ENCODE results near the gene SCYGR3.

SCYGR3 gene, protein sequence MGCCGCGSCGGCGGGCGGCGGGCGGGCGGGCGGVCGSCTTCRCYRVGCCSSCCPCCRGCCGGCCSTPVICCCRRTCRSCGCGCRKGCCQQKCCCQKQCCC

DNA sequence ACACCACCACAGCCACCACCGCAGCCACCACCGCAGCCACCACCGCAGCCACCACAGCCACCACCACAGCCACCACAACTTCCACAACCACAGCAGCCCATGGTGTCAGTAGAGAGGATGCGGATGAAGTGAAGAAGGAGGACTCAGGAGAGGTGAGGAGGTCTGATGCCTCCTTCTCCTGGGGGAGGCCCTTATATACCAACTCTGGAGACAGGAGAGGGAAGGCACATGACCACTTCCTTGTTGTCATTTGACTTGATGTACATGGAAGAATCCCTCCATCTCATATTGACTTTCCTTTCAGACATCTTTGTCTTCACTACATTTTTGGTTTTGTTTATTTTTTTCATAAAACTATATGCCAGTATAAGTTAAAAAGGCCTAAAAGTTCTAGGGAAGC is at the start of gene SCYGR3:
Gene SCYGR3, minus strand, starts transcription at position 101 of the 400 bp plus-strand sequence. Its CDS starts 0 bp downstream, at position 101.
- ChIA-PET POLR2A (no interaction called here), CTCF (no interaction called here)
- DNase-seq (ENCODE audit: extremely low spot score): no peak
- TF ChIP-seq HDGF (IDR thresholded peaks at IDR 0.05; ENCODE audit: borderline replicate concordance): no peak
- TF ChIP-seq CTBP1 (IDR thresholded peaks at IDR 0.05; ENCODE audit: borderline replicate concordance): no peak
- TF ChIP-seq FOXA1 (IDR thresholded peaks at IDR 0.05): no peak
- TF ChIP-seq ELF4 (IDR thresholded peaks at IDR 0.05): no peak
- TF ChIP-seq SUZ12 (IDR thresholded peaks at IDR 0.05): no peak
- TF ChIP-seq FOXK2 (IDR thresholded peaks at IDR 0.05): no peak
- TF ChIP-seq LEF1 (IDR thresholded peaks at IDR 0.05; ENCODE audit: borderline replicate concordance): no peak
- no peak for TF ChIP-seq ZNF384 (IDR thresholded peaks at IDR 0.05)
- TF ChIP-seq SP1 (IDR thresholded peaks at IDR 0.05): no peak
- no peak for TF ChIP-seq TARDBP (IDR thresholded peaks at IDR 0.05)
- no peak for TF ChIP-seq L3MBTL2 (conservative IDR thresholded peaks at IDR 0.05)

DNA sequence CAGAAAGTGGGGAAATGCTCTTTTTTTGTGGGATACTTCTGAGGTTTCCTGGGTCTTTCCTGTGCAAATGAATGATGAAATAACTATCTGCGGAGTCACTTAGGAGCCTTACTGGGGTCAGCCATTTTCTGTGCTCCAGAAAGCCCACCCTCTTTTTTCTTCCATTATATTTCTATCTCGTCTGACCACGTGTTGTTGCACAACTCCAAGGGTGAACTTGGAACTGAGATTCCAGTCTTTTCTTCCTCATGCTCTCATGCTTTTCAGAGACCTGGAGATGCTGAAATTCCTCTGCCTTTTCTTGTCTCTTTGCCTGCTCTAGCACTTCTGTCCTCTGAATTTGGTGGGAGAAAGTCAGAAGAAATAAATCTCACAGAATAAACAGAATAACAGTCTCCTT is 47.2 kb upstream of the SCYGR3 start:
- no peak for DNase-seq (ENCODE audit: extremely low spot score)
- POLR2A ChIA-PET: no interaction called here
- no peak for TF ChIP-seq LEF1 (IDR thresholded peaks at IDR 0.05; ENCODE audit: borderline replicate concordance)
- no peak for TF ChIP-seq L3MBTL2 (conservative IDR thresholded peaks at IDR 0.05)
- TF ChIP-seq TARDBP (IDR thresholded peaks at IDR 0.05): no peak
- no peak for TF ChIP-seq SUZ12 (IDR thresholded peaks at IDR 0.05)
- TF ChIP-seq ARNT (IDR thresholded peaks at IDR 0.05): no peak
- TF ChIP-seq FOXM1 (IDR thresholded peaks at IDR 0.05; ENCODE audit: borderline replicate concordance): no peak
- TF ChIP-seq ZNF384 (IDR thresholded peaks at IDR 0.05): no peak
- TF ChIP-seq FOXK2 (IDR thresholded peaks at IDR 0.05): no peak
- TF ChIP-seq ELF4 (IDR thresholded peaks at IDR 0.05): no peak
- TF ChIP-seq BHLHE40 (IDR thresholded peaks at IDR 0.05; ENCODE audit: borderline replicate concordance): no peak
- no peak for TF ChIP-seq CTBP1 (IDR thresholded peaks at IDR 0.05; ENCODE audit: borderline replicate concordance)
- CTCF ChIA-PET: no interaction called here

DNA sequence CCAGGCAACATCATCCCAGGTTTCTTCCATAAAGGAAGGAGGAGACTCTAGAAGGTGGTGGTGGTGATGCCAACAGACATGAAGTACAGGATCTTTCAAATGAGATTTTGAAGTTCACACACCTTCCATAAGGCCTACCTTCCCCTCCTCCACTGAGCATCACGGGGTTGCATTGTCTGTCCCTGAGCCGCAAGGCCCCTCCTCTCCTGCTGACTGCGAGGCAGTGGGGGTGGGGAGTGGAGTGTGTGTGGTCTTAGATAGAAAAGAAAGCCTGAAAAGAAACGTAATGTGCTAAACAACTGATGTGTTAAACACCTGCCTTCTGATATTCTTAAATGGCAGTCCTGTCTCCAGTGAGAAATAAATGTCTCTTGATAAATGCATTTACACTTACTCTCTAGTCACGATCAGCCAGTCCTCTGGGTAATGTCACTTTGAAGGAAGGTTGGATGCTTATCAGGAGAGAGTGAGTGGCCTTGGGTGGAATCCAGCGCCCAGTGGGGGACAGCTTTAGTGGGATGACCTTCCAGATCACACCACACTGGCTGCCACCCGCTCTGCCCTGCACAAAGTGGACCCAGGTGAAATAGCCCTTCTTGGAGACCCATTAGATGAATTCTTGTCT is 46.5 kb upstream of the SCYGR3 start:
- TF ChIP-seq ELF4 (IDR thresholded peaks at IDR 0.05) (no peak), CTBP1 (IDR thresholded peaks at IDR 0.05; ENCODE audit: borderline replicate concordance) (no peak), SP1 (IDR thresholded peaks at IDR 0.05) (no peak), L3MBTL2 (conservative IDR thresholded peaks at IDR 0.05) (no peak)
- POLR2A ChIA-PET: no interaction called here
- CTCF ChIA-PET: no interaction called here
- no peak for DNase-seq (ENCODE audit: extremely low spot score)

DNA sequence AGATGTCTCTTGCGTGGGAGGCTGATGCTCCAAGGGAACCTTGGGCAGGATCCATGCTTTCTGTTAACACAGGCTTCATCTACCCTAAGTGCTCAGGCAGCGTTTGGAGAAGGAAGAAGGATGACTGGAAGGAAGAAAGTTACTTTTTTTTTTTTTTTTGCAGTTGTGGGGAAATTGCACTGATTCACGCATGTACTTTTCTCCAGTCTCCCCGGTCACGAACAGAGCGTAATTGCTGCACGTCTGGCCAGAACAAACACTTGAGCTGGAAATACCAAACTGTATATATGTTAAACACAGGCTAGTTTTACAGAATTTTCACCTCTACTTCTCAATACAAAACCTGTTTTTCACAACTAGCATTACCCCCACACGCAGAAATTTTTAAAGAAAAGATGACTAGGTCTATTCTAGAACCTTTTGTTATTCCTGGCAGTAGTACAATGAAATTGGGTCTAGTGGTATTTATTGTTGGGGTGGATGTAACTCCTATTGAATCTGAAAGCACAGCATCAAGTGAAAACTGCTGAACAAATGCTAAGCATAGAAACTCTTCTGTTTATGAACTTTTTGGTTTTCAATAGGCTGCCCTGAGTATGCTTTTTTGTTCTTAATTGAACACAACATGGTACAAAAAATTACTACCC is 42.7 kb upstream of the SCYGR3 start:
- TF ChIP-seq HDGF (IDR thresholded peaks at IDR 0.05; ENCODE audit: borderline replicate concordance) (no peak), FOXK2 (IDR thresholded peaks at IDR 0.05) (no peak)
- ChIA-PET CTCF (interaction anchor here (0.7 to 3.1 kb wide), 6 partner anchors 13 to 179 kb away, joined by 3 to 28 read pairs (median 4); no protein-coding TSS in a partner anchor), POLR2A (no interaction called here)
- DNase-seq (ENCODE audit: extremely low spot score): no peak

DNA sequence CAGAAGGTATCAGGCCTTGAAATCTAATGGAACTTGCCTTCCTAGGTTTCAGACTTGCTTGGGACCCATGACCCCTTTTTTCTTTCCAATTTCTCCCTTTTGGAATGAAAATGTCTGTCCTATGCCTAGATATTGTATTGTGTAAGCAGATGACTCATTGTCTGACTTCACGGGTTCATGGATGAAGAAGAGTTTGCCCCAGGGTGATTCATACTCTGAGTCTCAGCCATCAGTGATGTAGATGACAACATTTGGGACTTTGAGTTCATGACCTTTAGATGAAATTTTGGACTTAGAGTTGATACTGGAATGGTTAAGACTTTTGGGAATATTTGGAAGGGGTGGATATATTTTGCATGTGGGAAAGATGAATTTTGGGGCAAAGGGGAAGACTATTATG is 40.8 kb upstream of the SCYGR3 start:
- TF ChIP-seq L3MBTL2 (conservative IDR thresholded peaks at IDR 0.05) (no peak), HDGF (IDR thresholded peaks at IDR 0.05; ENCODE audit: borderline replicate concordance) (no peak), FOXA1 (IDR thresholded peaks at IDR 0.05) (no peak), ELF4 (IDR thresholded peaks at IDR 0.05) (no peak), SP1 (IDR thresholded peaks at IDR 0.05) (no peak), SUZ12 (IDR thresholded peaks at IDR 0.05) (no peak), FOXM1 (IDR thresholded peaks at IDR 0.05; ENCODE audit: borderline replicate concordance) (no peak)
- no peak for DNase-seq (ENCODE audit: extremely low spot score)
- CTCF ChIA-PET: no interaction called here
- POLR2A ChIA-PET: no interaction called here

DNA sequence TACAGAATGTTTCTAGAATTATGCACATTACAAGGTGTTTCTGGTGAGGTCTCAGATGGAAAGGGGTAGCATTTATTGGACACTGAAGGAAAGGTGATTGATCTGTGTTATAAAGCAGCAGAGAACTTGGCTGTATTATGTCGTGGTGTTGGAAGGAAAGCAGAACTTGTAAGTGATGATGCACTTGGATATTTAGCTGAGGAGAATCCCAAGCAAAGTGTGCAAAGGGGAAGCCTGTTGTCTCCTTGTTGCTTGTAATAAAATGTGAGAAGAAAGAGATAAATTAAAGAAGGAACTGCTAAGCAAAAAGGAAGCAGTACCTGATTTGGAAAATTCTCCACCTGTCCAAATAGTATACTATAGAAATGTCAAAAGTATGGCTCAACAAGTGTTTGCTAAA is 39.8 kb upstream of the SCYGR3 start:
- CTCF ChIA-PET: no interaction called here
- no peak for TF ChIP-seq CTBP1 (IDR thresholded peaks at IDR 0.05; ENCODE audit: borderline replicate concordance)
- TF ChIP-seq NFRKB (IDR thresholded peaks at IDR 0.05): no peak
- TF ChIP-seq SP1 (IDR thresholded peaks at IDR 0.05): no peak
- no peak for TF ChIP-seq SUZ12 (IDR thresholded peaks at IDR 0.05)
- no peak for TF ChIP-seq BHLHE40 (IDR thresholded peaks at IDR 0.05; ENCODE audit: borderline replicate concordance)
- TF ChIP-seq FOXK2 (IDR thresholded peaks at IDR 0.05): no peak
- no peak for TF ChIP-seq HDGF (IDR thresholded peaks at IDR 0.05; ENCODE audit: borderline replicate concordance)
- POLR2A ChIA-PET: no interaction called here
- DNase-seq (ENCODE audit: extremely low spot score): no peak

DNA sequence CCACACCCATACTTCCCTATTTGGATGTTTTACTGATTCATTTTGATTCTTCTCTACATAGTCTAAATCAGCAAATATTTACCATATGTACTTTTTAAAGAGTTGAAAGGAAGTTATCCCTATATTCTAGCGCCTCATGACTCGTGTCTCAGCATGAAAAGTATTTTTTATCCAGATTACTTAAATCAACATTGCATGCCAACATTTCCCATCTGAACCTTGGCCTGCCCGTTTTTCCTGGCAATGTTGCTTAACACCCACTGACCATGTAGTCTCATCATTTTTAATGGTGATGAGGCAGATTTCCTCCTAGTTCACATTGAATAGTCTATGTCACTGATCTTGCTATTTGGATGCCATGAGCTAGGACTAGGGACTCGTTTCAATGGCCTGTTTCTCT is 38.8 kb upstream of the SCYGR3 start:
- ChIA-PET CTCF (no interaction called here), POLR2A (no interaction called here)
- no peak for DNase-seq (ENCODE audit: extremely low spot score)
- TF ChIP-seq FOXK2 (IDR thresholded peaks at IDR 0.05) (no peak), ZNF384 (IDR thresholded peaks at IDR 0.05) (no peak), ARNT (IDR thresholded peaks at IDR 0.05) (no peak), TARDBP (IDR thresholded peaks at IDR 0.05) (no peak), LEF1 (IDR thresholded peaks at IDR 0.05; ENCODE audit: borderline replicate concordance) (no peak), HDGF (IDR thresholded peaks at IDR 0.05; ENCODE audit: borderline replicate concordance) (no peak), ELF4 (IDR thresholded peaks at IDR 0.05) (no peak), CTBP1 (IDR thresholded peaks at IDR 0.05; ENCODE audit: borderline replicate concordance) (no peak), FOXA1 (IDR thresholded peaks at IDR 0.05) (no peak), FOXM1 (IDR thresholded peaks at IDR 0.05; ENCODE audit: borderline replicate concordance) (no peak), BHLHE40 (IDR thresholded peaks at IDR 0.05; ENCODE audit: borderline replicate concordance) (no peak), SUZ12 (IDR thresholded peaks at IDR 0.05) (no peak), L3MBTL2 (conservative IDR thresholded peaks at IDR 0.05) (no peak)
- TF ChIP-seq, protein P1, sequence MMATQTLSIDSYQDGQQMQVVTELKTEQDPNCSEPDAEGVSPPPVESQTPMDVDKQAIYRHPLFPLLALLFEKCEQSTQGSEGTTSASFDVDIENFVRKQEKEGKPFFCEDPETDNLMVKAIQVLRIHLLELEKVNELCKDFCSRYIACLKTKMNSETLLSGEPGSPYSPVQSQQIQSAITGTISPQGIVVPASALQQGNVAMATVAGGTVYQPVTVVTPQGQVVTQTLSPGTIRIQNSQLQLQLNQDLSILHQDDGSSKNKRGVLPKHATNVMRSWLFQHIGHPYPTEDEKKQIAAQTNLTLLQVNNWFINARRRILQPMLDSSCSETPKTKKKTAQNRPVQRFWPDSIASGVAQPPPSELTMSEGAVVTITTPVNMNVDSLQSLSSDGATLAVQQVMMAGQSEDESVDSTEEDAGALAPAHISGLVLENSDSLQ (IDR thresholded peaks at IDR 0.05): no peak
